Transverse colon (tissue), 3 donors: ENCODE data around the gene TACO1.

Source experiments
- EP300 ChIP-seq: sonication (generic); formaldehyde crosslinking; IDR thresholded peaks from one replicate; pipeline ENCODE4 v1.6.1; 2017; ENCODE audit warnings: antibody characterized with exemption, low read depth
- TF ChIP-seq, protein P1 (sequence below), 5 experiments: fragments of 200-600 bp in 3 of 5; fragments of 450-650 bp in 2 of 5; sonication (generic) in 3 of 5; IDR thresholded peaks; 1 replicate in 2 of 5; 2 replicates in 3 of 5; pipeline ENCODE4 v1.5.1; 2016 to 2017; ENCODE audit warnings: antibody characterized with exemption in 5 of 5, inconsistent platforms in 3 of 5, mild to moderate bottlenecking in 2 of 5, moderate library complexity in 1 of 5

DNA sequence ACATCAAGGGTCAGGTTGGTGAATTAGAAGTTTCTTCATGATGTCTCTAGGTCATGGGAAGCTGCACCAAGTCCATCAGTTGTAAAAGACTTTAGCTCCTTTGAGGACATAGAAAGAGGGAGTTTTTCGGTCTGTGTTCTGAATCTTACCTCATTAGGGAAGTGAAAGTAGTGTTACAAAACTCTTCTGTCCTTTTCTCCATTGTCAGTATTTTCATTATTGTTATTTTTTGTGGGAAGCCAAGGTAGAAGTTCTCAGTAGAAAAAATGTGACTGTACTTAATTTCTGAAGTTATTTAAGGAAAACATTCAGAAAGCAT, 45.8 kb downstream of the TACO1 start:
- TF ChIP-seq, protein P1, sequence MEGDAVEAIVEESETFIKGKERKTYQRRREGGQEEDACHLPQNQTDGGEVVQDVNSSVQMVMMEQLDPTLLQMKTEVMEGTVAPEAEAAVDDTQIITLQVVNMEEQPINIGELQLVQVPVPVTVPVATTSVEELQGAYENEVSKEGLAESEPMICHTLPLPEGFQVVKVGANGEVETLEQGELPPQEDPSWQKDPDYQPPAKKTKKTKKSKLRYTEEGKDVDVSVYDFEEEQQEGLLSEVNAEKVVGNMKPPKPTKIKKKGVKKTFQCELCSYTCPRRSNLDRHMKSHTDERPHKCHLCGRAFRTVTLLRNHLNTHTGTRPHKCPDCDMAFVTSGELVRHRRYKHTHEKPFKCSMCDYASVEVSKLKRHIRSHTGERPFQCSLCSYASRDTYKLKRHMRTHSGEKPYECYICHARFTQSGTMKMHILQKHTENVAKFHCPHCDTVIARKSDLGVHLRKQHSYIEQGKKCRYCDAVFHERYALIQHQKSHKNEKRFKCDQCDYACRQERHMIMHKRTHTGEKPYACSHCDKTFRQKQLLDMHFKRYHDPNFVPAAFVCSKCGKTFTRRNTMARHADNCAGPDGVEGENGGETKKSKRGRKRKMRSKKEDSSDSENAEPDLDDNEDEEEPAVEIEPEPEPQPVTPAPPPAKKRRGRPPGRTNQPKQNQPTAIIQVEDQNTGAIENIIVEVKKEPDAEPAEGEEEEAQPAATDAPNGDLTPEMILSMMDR (IDR thresholded peaks at IDR 0.05), result no peak
- no peak for TF ChIP-seq EP300
